HFF-Myc (cell line): ENCODE measurements around the gene DLGAP1.
"Not testable (repeated sequence)": the region's sequence is repeated elsewhere in the genome, so short reads cannot be mapped to it uniquely, and the experiment has no call there.

ENCODE experiments used
- DNase-seq: peaks from one replicate; pipeline ENCODE4 v3.0.0-alpha.2; 2011; ENCODE audit warnings: low read depth; ENCODE audit errors: extremely low read depth
- H3K4me3 ChIP-seq: replicated peaks from 2 replicates; pipeline ENCODE4 v1.5.1; 2011; ENCODE audit warnings: low read depth, mild to moderate bottlenecking, control low read depth, low read length
- TF ChIP-seq, protein P1 (sequence below): IDR thresholded peaks from 2 replicates; pipeline ENCODE4 v1.5.1; 2012; ENCODE audit warnings: mild to moderate bottlenecking, low read depth, low read length, control low read depth; ENCODE audit errors: missing control alignments

Gene DLGAP1

DNA sequence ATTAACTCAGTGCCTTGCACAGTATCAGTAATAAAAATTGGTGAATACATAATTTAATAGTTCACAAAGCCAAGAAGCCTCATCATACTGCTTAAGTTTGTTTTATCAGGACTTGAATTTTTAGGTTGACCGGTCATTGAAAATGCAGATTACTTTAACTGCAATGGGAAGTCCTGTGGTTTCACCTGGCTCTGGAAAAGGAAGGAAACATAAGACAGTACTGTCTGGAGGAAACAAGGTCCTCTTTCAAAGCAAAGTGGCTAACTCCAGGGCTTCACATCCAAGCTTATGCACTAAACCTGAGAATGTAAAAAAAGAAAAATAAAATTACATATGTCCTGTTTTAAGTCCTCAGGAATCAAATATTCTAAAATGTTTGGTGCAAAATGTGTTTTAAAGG, 119.7 kb downstream of the DLGAP1 start:
- DNase-seq: no peak
- TF ChIP-seq, protein P1, sequence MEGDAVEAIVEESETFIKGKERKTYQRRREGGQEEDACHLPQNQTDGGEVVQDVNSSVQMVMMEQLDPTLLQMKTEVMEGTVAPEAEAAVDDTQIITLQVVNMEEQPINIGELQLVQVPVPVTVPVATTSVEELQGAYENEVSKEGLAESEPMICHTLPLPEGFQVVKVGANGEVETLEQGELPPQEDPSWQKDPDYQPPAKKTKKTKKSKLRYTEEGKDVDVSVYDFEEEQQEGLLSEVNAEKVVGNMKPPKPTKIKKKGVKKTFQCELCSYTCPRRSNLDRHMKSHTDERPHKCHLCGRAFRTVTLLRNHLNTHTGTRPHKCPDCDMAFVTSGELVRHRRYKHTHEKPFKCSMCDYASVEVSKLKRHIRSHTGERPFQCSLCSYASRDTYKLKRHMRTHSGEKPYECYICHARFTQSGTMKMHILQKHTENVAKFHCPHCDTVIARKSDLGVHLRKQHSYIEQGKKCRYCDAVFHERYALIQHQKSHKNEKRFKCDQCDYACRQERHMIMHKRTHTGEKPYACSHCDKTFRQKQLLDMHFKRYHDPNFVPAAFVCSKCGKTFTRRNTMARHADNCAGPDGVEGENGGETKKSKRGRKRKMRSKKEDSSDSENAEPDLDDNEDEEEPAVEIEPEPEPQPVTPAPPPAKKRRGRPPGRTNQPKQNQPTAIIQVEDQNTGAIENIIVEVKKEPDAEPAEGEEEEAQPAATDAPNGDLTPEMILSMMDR: no peak
- H3K4me3 ChIP-seq: no peak overlapping the region

DNA sequence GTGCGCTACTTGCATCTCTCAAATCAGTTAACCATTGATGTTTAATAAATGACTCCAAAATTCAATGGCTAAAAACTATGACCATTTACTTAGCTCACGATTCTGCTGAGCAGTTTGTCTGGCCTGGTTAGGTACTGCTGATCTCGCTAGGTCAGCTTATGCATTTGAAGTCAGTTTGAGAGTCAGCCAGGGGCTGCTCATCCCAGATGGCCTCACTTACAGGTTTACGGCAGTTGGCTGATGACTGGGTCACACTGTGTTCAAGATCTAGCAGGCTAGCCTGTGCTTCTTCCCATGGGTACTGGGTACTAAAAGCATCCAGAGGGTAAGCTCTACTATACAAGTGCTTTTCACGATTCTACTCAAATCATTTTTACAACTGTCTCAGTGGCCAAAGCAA, 122.1 kb downstream of the DLGAP1 start:
- TF ChIP-seq, protein P1: no peak
- no peak for DNase-seq
- no peak overlapping the region for H3K4me3 ChIP-seq

DNA sequence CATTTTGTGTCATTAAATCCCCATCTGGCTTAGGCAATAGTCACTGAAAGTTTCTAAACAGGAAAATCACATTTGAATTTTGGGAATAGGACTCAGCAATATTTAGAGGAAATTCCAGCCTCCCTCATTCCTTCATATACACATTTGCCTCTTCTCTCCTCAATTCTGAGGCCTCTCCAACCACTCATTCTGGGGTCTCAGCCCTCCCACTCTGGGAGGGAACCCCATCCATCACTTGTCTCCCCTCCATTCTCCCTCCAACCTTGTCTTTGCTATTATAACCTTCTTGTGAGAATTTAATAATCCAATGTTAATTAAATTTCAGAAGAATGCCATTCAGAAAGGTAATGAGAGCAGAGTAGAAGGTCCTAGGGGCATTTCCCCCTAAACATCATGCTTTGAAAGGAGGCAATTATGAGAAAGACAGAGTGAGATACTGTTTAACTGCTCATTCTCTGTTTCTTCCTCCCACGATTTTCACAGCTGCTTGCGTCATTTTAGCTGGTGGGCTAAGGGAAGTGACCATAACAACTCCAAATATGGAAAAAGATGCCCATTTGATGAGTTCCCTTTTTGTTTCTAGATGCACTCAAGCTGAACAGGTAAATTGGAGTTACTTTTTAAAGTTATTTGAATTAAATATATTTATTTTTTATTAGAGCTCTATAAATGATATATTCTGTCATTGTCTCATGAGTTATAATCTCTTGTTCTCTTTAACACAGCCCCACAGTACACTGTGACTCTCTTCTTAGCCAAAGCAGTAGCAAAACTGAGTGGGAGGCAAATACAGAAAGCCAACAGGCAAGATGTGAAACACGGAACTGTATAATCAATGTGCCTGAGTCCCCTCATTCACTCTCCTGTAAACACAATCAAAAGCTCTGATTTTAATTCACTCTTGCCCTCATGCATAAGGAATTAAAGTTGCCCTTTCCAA, 135.1 kb downstream of the DLGAP1 start:
- H3K4me3 ChIP-seq: no peak overlapping the region
- TF ChIP-seq, protein P1: no peak
- no peak for DNase-seq

DNA sequence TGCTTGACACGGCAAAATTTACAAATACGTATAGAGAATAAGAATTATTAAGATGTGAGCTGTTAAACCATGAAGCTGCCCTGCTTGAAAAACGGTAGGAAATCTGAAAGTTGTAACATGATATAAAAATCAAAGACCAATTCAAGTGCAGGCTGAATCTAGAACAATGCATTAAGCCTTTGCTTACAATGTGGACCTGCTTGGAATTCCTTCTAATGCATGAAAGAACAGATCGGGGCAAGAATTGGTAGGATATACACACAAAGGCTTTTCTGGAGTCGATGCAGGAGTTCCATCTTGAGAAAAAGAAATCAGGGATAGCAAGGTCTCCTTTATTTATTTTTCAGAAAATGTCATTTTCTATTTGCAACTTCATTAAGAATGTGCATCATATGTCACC, 136.8 kb downstream of the DLGAP1 start:
- TF ChIP-seq, protein P1: no peak
- H3K4me3 ChIP-seq: no peak overlapping the region
- DNase-seq: no peak

DNA sequence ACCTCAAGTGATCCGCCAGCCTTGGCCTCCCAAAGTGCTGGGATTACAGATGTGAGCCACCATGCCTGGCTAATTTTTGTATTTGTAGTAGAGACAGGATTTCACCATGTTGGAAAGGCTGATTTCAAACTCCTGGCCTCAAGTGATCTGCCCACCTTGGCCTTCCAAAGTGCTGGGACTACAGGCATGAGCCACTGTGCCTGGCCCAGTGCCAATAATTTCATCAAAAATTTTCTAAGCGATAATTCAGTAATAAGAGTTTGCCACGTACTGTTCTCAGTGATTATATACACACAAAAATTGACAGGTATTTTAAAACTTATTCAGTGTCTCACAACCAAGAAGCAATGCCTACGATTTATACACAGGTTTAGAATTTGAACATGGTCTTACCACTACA, 143.2 kb downstream of the DLGAP1 start:
- not testable (repeated sequence) for DNase-seq, H3K4me3 ChIP-seq

DNA sequence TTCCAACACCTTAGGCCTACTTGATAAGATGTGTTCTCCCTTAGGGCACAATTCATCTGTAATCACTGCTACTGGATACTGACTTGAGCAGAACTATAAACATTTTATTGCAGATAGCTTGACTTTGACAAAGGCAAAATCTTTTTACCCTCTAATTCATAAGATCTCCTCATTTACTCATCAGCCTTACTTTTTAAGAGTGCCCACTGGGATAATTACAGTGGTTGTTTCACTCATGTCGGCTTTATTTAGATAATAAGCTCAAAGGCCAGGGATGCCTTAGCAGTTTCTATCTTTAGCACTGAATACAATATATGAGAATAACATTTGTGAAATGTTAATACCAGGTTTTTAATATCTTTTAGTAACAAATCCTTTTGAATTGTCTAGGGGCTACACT, 144.0 kb downstream of the DLGAP1 start:
- no peak for DNase-seq
- TF ChIP-seq, protein P1: no peak
- H3K4me3 ChIP-seq: no peak overlapping the region

DNA sequence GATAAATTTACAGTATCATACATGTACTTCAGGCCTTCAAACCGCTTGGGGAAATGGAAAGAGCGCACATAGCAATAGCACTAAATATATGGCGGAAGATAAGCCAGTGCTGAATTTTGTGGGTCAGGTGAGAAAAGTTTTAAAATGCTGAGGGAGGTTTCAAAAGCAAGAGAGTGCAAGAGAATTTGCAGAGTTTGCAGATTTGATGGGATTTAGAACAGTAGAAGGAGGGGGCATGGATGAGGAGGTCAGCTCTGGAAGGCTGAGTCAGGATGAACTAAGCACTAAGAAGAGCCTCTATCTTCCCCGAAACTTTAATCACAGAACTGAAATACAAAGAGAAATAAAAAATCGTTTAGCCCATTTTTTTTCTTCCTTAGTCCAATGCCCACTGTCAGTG, 145.9 kb downstream of the DLGAP1 start:
- TF ChIP-seq, protein P1: no peak
- no peak overlapping the region for H3K4me3 ChIP-seq
- no peak for DNase-seq
